NCI-H748 treated with DMSO at 0.1 percent for 48 hours (cell line): ENCODE measurements around the gene MEGF11.

Experiments used
- DNase-seq: peaks from one replicate; lab custom pipeline; 2025; lab: John Stamatoyannopoulos, UW

Gene MEGF11

DNA sequence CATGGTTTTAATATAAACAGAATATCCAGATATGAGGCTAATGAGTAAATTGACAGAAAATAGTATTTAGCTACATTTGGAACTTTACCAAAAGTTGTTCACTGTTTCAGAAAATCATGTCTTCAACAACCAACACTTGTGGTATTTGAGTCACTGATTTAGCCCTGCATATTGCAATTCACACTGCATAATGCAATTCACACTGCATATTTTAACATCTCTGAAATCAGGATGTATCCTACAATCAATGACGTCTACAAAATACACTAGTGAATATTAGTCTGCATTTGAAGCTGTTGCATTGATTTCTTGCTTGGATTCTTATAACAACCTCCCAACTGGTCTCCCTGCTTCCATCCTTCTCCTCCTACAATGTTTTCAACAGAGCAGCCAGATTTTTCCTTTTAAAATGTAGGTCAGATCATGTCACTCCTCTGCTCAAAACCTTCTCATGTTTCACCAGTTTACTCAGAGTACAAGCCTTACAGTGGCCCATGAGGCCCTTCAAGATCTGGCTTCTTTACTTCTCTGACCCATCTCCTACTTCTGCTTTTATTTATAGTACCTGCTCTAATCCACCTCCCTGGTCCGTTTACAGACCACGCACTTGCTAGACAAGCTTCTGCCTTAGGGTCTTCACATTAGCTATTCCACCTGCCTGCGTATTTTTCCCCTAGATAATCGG lies 395.7 kb downstream of the MEGF11 start:
- DNase-seq = no peak

- DNase-seq = peak; percentile 21
Observed at GRCh38 chr15:65856821-65857455, 396.6 kb downstream of the MEGF11 start.

DNA sequence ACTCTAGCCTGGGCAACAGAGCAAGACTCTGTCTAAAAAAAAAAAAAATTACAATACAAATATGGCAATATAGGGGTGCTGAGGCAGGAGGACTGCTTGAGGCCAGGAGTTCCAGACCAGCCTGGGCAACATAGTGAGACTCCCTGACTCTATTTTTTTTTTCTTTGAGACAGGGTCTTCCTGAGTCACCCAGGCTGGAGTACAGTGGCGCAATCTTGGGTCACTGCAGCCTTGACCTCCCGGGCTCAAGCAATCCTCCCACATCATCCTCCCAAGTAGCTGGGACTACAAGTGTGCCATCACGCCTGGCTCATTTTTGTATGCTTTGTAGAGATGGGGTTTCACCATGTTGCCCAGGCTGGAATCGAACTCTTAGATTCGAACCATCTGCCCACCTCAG lies 401.6 kb downstream of the MEGF11 start:
- DNase-seq = no peak

DNA sequence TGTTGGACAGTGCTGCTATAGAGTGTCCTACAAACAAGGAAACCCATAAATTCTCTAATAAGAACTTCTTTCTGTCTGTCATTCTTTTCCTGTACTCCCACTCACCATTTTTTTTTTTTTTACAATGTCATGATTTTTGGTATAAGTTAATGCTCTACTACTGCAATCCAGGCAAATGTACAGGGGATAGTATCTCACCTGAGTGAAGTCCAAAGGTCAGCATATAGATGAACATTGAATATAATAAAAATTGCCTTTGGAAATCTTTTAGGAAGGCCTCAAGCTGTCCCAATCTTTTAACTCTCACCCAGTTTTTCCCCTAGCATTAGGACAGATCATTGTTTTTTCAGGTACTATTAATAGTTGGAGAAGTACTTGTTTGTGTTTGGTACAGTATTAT lies 405.6 kb downstream of the MEGF11 start:
- DNase-seq = no peak

- DNase-seq = no peak
Observed at GRCh38 chr15:65845826-65846519, 407.6 kb downstream of the MEGF11 start.
